Amygdala (tissue), 56 donors: ENCODE results near the gene NEGR1.

Experiments
- DNase-seq, 56 donors: peaks; one replicate each; lab custom pipeline; 2025; lab: John Stamatoyannopoulos, UW

The NEGR1 gene

DNA sequence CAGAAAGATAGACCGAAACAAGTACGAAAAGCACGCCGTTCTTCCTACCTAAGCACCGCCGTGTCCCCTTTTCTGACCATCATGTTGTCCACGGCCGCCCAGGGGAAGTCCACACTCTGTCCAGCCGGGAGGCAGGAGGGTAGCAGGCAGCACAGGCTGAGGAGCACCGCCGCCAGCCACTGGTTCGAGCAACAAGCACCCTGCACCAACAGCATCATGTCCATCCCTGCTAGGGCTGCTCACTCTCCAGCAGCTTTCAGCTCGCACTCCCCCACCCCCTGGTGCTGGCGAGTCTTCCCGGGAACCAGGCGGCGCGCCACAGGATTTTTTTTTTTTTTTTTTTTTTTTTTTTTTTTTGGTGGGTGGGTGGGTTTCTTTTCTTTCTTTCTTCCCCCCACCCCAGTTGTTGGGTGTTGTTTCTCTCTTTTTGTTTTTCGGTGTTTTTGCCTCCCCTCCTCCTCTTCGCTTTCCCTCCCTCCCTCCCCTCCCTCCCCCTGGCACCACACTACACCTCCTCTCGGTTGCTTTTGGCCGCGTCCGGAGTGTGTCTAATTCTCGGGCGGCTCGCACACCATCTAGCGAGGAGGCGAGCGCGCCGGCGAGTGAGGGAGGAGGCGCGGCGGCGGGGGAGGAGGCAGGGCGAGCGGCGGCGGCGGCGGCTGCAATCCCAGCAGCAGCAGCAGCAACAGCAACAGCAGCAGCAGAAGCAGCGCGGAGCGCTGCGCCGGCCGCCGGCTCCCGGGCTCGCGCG, at the start of gene NEGR1:
Gene NEGR1, minus strand, starts transcription at position 269 of the 751 bp plus-strand sequence.
- peak in 54 of 56 donors; percentile 27 to 90 (median 78) for DNase-seq

DNA sequence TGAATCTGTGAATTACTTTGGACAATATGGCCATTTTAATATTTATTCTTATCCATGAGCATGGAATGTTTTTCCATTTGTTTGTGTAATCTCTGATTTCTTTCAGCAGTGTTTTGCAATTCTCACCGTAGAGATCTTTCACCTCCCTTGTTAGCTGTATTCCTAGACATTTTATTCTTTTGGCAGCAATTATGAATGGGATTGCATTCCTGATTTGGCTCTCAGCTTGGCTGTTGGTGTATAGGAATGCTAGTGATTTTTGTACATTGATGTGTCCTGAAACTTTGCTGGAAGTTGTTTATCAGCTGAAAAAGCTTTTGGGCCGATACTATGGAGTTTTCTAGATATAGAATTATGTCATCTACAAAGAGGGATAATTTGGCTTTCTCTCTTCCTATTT, 44.2 kb upstream of the NEGR1 start:
- no peak for DNase-seq

DNA sequence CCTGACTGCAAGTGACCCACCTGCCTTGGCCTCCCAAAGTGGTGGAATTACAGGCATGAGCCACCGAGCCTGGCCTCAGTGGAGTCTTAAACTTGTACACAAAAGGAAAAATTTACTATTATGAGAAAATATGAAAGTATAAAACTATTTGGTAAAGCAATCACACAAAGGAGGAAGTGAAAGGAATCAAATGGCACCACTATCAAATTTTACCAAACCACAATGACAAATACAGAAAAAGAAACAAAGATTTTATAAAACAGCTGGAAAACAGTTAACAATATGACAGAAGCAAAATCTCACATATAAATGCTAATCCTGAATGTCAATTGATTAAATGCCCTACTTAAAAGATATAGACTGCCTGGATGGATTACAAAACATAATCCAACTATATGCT, 42.1 kb upstream of the NEGR1 start:
- DNase-seq: no peak

DNA sequence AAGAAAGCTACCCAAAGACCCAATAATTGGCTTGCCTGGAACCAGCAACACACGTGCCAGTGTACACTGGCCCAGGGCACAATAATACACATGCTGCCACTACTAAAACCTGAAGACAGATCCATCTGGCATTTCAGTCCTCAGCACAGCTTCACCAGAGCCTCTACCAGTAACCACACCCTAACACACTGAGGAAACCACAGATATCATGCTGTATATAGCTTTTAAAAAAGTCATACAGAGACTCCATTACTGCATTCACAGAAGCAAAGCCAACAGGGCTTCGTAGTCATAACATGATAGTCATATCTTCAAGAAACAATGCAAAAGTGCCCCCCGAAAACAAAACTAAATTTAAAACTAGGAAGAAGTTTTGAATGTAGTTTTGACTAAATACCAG, 40.6 kb upstream of the NEGR1 start:
- no peak for DNase-seq

DNA sequence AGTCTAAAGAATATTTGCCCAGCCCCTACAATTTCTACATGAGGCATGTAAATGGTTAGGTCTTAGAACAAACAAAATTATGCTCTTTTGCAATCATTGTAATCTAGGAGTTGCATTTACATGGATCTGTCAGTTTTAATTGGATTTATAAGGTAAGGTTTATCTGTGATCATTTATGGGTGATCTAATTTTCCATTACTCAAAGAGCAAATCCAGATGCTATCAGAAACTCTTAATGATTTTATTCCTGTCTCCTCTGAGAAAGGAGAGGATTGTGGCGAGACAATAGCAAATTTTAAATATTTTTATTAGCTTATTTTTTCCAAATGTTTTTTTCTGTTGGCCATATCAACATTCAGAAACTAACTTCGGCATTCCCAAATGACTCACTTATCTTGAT, 14.2 kb upstream of the NEGR1 start:
- DNase-seq: no peak

DNA sequence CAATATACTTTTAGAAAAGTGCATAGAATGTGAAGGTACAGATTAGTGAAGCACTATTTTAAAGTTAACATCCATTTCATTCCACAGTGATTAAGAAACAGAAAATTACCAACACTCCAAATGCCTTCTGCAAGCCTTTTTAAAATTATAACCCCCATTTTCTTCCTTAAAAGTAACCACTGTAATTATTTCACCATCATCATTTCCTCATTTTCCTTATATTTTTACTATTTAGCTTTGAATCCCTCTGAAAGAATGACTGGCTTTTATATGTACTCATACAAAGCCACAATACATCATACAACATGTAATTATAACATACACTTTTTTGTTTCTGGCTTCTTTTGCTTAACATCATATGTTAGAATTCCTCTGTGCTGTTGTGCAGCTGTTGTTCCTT, 6.5 kb upstream of the NEGR1 start:
- no peak for DNase-seq

DNA sequence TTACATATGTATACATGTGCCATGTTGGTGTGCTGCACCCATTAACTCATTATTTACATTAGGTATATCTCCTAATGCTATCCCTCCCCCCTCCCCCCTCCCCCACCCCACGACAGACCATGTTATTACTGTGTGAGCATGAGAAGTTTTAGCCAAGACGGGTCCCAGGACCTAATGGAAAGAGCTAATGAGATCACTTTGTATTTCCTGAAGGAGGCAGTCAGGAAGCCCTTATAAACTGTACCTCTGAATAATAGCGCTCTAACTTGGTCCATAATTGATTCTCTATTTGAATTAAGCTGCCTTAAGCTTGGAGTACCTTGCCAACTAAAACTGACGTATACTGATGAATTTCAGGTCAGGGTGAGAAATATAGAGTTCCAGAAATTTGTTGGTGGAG, 4.1 kb upstream of the NEGR1 start:
- no peak for DNase-seq

DNA sequence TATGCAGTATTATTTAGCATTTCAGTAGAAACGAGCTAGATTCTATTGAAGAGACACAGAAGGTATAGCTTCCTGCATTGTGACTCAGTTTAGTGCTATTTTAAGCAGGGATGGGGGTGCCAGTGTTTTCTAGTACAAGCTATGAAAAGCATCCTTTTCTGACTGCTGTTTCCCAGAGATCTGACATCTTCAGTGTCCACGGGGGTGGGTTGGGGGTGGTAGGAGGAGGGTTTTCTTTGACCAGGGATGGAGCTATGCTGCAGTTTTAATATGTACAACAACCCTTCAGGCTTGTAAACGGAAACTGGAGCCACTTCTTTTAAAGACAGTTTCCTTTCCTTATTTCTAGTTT, 2.7 kb upstream of the NEGR1 start:
- DNase-seq: peak in 30 of 56 donors; percentile 2 to 59 (median 24)

DNA sequence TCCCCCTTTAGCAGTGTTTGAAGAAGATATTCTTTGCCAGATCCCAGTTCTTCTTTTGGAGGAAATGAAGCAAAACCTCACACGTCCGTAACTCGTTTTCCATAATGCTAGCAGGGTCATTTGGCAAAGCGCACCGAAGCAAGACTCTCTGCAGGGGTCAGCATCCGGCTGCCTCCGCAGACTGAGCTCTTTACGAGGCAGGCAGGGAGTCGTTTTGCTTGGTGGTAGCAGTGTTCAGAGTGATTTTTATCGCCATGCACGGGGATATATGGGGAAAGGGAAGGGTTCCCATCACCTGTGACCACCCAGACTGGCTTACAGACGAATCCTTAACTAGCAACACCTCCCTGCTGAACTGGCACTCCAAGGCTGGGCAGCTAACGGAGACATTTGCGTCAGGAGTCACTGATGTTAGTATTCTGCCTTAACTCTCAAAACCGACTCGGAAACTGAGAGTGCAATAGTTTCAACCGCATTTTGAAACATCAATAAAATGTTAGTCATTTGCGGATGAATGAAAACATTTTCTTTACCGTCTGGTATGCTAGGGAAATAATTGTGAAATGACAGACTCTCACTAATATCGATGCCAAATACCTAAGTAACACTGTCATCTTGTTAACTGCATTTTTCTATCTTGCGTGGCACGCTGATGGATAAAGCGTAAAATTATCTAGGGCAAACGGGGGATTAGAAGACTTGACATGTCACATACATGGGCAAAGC, 2.2 kb upstream of the NEGR1 start:
- peak in 46 of 56 donors; percentile 8 to 76 (median 45) for DNase-seq

DNA sequence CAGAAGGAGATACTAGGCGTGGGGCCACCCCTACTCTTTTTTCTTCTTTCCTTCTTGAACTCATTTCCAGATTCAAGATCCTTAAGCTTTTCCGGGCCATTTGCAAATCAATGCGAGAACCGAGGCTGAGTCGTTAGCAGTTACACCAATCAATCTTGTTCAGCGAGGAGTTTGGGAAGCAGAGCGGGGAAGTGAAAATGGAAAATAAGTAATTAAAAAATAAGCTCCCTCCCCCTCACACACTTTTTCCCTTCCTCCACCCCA, 1.7 kb upstream of the NEGR1 start:
- peak in 4 of 56 donors; percentile 25 to 70 (median 59) for DNase-seq

DNA sequence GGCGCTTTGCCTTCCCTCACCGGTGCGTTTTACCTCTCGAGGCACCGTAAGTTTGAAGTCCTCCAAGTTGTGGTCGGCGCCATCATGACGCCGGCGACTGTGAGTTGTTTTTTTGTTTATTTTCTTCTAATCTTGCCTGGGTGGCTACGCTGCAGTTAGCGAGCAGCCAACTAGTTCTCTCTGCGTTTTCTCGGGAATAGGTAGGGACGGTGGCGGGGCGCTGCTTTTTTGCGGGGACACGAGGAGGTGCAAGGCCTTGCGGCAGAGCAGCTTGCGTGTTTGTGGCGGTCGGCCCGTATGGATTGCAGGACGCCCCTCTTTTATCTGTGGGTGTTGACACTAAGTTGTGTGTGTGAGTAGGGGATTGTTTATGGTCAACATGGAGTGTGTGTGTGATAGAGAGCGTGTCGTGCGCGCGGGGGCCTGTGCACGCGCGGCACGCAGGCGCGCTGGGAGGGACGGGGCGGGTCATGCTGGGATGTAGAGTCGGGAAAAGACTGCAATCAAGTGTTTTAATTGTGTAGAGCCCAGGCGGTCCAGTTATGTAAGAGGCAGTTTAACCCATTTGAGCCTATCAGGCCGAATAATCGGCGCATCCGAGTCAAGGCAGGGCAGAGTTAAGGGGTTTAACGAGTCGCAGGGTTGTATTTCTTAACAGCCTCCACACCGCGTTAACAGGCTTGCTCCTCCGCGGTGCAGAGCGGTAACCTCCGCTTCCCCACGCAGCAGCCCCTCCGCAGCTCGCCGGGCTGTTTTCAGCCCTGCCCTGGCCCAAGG, 1.2 kb upstream of the NEGR1 start:
- peak in 55 of 56 donors; percentile 44 to 91 (median 77) for DNase-seq

DNA sequence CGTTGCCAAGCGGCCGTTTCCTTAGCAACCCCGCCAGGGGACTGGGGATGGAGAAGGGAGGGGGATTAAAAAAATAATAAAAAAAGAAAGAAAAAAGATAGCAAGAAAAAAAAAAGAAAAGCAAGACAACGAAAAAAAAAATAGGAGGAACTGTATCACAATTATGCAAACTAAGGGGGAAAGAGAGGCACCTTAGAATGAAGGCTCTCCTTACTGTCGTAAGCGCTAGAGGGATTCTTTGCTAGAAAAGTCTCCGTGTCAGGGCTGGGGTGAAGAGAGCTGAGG, 625 bp upstream of the NEGR1 start:
- no peak for DNase-seq

DNA sequence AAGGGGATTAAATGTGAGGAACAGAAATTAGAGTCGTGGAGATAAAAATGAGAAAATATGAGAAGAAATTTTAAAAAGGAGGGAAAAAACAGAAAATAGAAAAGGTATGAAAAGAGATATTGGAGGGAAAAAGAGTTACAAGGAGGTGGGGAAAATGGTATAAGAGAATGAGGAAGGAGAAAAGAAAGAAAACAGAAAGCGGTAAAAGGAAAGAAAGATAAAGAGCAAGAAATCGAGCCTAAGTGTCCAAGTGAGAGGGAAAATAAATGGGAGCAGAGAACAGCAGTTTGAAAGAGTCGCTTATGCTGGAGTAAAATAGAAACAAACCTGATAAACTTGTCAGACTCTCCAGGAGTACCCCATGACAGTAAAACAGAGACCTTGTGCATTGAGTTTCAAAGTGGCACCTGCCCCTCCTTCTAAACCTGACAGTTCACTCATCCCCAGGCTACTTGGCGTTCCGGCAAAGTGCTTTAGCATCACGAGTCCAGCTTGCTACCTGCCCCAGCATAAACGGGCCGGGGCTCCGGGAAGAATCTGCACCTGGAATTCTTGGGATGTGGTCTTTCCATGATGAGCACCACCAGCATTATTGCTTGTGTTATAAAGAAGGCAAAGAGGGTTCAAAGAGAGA, 585 bp downstream of the NEGR1 start:
- peak in 12 of 56 donors; percentile 11 to 73 (median 46) for DNase-seq

DNA sequence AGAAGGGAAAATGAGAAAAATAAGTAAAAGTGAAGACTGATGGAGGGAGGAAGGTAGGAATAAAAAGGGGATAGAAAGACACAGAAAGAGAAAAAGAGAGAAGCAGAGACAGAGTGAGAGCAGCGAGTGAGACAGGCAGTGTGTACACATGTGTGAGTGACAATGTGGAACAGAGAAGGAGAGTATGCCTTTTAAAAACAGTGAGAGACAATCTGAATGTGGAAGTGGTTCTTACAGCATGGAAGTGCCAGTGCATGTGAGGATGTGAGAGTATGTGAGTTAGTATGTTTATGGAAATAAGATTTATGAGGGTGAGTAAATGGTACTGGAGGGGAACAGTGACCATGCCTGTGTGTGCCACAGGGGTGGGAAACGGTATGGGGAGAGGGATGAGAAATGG, 1.2 kb downstream of the NEGR1 start:
- peak in 3 of 56 donors; percentile 2 to 6 (median 3) for DNase-seq

DNA sequence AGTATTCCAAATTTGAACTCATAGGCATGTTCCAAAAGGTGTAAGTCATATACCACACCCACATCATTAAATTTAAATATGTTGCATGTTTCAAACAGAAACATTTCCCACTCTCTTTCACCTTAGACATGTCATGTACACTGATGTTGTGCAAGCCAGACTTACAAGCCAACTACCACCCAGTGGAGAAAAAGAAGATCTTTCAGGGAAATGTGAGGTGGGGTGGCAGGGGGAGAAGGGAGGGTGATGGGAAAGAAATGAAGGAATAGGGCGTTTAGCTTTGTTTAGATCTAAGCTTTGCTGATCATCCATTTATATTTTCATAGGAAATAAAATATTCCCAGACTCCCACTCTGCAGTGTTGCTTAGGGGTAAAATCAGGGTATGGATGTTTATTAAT, 1.6 kb downstream of the NEGR1 start:
- DNase-seq: no peak

DNA sequence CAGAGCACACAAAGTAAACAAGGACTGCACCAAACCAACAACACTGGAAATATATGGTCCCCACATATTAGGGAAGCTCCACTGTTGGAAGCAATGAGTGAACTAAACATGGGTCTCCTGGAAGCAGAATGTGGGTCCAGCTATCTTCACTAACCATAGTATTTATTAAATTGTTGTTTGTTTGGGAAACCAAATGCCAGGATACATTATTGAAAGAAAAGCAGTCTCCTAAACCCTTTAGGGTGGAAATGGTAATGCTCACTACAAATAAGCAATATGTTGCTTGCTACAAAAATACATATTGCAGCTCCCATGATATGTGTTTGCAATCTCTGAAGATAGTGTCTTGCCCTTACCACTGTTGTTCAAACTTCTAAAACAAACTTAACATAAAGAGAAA, 2.2 kb downstream of the NEGR1 start:
- no peak for DNase-seq

DNA sequence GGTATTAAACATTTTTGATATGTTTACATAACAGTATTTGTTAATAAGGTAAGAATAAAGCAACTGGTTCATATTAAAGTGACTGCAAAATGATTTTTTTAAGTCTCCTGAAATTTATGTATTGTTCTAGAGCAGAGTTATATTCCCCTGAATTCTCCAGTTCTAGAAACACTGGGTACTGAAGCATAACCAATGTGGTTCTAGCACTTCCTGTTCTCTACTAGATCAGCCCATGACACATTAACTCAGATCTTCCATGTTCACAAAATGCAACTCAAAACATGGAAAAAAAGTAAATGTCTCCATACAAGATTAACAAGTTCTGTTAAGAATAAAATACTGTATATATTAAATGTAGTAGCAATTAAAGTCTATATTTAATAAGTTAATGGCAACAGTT, 3.9 kb downstream of the NEGR1 start:
- no peak for DNase-seq

DNA sequence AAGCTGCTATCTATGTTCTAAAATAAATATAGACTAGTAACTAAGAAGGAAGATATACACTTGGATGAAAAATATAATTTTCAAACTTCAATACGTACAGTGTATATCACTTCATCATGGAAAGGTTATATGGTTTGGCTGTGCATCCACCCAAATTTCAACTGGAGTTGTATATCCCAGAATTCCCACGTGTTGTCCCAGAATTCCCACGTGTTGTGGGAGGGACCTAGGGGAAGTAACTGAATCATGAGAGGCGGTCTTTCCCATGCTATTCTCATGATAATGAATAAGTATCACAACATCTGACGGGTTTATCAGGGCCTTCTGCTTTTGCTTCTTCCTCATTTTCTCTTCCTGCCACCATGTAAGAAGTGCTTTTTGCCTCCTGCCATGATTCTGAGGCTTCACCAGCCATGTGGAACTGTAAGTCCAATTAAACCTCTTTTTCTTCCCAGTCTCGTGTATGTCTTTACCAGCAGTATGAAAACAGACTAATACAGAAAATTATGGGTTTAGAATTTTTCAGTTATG, 10.7 kb downstream of the NEGR1 start:
- no peak for DNase-seq

DNA sequence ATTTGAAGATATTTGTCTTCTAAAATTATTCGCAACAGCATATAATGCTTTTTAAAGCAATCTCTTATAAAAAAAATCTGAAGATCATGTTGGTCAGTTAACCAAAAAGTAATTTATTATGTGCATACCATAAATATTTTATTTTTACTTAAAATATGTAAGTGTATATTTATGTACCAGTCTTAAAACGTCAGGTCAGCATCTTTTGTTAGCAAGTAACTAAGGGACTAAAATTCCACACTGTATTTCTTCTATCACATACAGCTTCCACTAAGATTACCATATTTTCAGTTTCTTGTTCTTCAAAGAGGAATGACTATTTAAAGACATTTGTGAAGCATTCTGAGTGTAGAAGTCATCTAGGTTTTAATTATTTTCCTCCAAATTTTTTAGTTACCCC, 19.6 kb downstream of the NEGR1 start:
- no peak for DNase-seq

DNA sequence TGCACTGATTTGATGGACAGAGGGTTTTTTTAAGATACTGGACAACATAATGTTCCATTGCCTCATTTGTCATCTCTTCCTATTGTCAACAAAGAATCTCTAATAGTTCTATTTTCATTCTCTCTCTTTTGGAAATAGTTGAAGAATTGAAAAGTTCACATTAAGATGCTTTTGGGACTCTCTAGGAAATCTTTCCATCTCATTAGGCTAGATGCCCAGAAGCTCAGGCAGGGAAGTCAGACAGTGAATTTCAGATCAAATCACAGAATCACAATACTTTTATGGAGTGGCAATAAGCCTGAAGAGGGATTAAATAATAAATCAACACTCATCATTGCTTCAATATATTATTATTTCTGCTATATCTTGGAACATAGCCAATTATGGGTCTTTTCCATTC, 29.2 kb downstream of the NEGR1 start:
- DNase-seq: no peak

DNA sequence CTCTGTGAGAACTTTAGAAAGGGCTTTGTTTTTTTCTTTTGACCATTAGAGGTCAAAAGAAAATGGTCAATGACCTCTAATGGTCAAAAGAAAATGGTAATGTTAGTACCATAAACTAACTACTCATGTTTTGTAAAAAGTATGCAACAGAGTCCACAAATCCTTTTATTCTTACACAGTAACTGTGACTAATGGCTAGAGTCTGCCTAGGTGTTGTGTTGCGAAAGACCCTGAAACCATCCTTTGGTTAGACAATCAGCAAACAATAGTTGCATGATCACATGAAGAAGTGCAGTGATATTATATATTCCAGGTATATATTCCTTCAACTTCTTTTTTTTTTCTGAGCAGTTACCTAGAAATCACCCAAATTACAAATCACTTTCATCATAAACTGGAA, 40.9 kb downstream of the NEGR1 start:
- no peak for DNase-seq
